SHP77 (cell line): ENCODE measurements around the gene GAGE12J.
A peak's percentile ranks its signal among the peaks of the same experiment; 100 is the strongest.
"Not testable (repeated sequence)": the region's sequence is repeated elsewhere in the genome, so short reads cannot be mapped to it uniquely, and the experiment has no call there.

Experiments used
- DNase-seq, 2 experiments: peaks; one replicate each; lab custom pipeline; 2025; lab: John Stamatoyannopoulos, UW

Gene GAGE12J, protein sequence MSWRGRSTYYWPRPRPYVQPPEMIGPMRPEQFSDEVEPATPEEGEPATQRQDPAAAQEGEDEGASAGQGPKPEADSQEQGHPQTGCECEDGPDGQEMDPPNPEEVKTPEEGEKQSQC

DNA sequence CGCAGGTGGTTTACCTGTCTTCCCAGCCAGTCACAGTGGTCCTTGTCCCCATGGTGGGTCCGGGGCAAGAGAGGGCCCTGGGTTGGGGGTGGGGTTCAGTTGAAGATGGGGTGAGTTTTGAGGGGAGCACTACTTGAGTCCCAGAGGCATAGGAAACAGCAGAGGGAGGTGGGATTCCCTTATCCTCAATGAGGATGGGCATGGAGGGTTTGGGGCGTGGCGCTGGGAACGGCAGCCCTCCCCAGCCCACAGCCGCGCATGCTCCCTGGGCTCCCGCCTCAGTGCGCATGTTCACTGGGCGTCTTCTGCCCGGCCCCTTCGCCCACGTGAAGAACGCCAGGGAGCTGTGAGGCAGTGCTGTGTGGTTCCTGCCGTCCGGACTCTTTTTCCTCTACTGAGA is at the start of gene GAGE12J:
Gene GAGE12J (plus strand): TSS at position 301 of the 400 bp plus-strand sequence. CDS start 1,157 bp downstream, outside the sequence.
- not testable (repeated sequence) for DNase-seq

- DNase-seq, result no peak
These were observed 49.4 kb upstream of the GAGE12J start for GRCh38 chrX:49272421-49272820.

DNA sequence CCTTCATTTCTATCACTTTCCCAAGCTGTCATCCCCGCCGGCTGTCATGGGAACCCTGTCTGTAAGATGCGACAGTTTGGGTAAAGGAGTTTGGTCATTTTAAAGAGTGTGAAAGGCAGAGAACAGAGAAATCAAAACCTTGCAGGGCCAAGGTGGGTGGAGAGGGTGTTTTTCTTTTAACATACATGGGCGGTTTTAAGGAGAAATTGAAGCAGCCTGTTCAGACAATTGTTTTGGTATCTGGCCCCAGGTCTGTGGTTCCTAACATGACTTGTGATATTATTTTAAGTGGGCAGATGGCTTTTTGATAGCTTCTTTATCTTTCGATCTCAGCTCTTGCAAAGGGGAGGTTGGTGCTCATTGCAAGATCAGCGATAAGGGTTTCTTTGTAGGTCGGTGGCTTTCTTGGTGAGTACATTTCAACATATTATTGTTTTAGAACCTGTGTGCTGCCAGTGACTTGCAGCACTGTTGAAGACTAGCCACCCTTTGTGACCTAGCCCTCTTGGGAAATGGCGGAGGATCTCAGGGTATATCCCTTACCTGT is 48.6 kb upstream of the GAGE12J start:
- no peak for DNase-seq

DNA sequence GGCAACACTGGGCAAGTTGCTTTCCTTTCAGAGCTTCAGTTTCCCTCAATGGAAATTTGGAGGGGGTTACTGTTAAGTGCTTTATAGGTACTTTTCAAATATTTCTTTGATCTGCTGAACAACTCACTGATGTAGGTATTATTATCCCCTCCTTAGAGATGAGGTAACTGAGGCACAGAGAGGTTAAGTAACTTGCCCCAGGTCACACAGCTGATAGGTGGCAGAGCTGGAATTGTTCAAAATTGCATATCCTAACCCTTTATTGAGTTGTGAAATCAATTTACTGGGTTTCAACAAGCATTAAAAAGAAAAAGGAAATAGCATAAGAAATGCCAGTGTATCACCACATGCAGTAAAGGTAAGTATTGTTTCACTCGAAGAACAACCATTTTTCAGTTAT is 45.6 kb upstream of the GAGE12J start:
- no peak for DNase-seq

- DNase-seq, result no peak
These were observed 44.9 kb upstream of the GAGE12J start for GRCh38 chrX:49276671-49277534.

GRCh38 chrX:49277535-49277830 is 44.4 kb upstream of the GAGE12J start:
- DNase-seq, result no peak

- DNase-seq, result no peak
These were observed 43.8 kb upstream of the GAGE12J start for GRCh38 chrX:49278081-49278480.

DNA sequence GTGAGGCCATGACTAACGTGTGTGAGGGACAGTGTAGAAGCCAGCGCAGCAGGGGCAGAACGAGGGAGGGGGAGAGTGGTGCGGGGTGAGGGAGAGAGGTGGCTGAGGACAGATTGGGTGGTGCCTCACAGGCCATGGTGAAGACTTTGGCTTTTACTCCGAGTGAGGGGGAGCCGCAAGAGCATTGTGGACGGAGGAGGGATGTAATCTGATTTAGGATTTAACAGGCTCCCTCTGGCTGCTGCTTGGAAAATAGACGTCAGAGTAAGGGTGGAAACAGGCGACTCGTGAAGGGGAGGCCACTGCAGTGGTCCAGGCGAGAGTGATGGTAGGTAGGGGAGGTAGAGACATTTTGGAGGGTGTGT is 39.2 kb upstream of the GAGE12J start:
- DNase-seq, result peak in 1 of 2 experiments; percentile 6

- DNase-seq, result no peak
These were observed 37.6 kb upstream of the GAGE12J start for GRCh38 chrX:49284212-49284611.

- no peak for DNase-seq
These were observed 35.7 kb upstream of the GAGE12J start for GRCh38 chrX:49286136-49286535.

- DNase-seq, result no peak
These were observed 35.3 kb upstream of the GAGE12J start for GRCh38 chrX:49286581-49286980.

DNA sequence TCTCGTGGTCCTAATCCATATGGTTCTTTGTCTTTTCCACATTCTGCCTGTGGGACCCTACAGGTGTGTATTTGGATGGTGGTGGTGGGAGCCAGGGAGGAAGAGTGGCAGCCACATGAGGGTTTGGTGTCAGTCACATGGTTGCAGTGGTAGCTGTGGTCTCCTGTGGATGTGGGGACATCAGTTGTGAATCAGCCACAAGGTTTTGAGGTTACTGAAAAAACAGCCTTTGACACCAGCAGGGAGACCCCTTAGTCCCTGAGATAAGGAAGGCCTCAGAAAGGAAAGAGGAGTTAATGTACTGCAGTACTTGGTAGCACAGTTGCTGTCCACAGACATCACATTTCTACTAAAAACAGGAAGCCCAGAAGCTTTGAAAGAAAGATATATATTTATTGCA is 34.2 kb upstream of the GAGE12J start:
- no peak for DNase-seq

GRCh38 chrX:49290215-49290614 is 31.6 kb upstream of the GAGE12J start:
- no peak for DNase-seq

DNA sequence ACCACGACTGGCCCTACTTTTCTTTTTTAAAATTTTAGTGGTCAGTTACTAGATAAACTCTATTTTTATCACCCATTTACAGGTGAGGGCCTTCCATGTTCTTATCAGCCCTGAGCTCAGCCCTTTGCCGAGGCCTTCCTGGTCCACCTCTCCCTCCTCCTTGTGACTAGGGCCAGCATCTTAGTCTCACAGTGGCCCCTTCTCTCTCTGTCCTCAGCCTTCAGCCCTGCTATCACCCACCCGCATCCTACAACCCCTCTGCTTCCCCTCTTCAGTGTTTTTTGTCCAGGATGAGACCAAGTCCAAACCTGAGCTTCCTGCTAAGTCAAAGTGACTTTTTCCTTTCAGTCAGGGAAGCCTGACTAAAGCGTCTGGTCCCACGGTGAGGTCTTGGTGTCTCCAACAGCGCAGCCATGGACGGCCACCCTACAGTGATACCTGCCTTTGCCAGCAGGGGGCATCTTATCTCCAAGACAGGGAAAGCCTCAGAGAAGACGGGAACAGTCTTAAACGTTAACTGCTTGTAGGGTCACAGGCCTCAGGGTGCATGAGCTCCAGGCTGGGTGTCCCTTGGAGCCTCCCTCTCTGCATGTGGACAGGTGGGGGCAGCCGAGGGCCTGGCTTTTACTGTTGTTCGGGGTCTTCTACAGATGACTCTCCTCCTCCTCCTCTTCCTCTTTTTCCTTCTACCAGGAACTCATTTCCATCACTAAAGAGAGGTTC is 30.1 kb upstream of the GAGE12J start:
- DNase-seq, result peak in 1 of 2 experiments; percentile 6

DNA sequence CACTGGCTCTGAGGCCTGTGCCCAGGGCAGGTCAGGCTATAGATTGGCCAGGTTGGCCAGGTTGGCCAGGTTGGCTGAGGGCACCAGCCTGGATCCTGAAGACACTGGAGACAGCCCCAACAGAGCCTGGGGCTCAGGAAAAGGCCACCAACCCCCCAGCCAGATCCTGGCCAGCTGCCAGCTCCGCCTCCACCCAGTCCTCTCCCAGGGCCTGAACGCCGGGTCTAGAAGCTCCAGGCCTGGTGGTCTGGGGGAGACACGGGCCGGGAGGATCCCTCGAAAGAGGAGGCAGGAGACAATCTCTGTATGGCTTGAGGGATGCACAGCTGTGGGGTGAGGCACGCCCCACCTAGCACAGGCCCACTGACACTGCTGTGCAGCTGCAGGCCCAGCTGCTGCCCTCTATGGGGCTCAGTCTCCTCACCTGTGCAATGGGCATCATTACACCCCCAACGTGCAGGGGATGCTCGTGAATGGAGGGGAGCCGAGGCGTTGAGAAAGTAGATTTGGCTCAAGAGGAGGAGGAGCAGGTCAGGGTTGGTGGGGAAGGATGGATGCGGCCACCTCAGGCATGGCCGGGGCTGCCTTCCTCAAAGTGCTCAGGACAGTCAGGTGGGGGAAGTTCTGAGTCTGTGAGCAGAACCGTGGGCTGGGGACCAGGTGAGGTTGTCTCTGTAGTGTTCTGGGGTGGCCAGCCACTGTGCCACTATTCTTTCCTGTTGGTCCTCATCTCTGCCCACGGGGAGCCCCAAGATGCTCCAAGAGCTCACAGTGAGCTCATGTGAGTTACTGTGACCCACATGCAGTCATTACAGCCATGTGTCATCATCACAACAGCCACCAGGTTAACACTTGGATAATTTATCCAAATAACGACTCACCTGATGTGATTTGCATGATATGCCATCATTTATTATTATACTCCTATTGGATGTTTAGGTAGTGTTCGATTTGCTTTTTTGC is 29.2 kb upstream of the GAGE12J start:
- DNase-seq, result no peak

DNA sequence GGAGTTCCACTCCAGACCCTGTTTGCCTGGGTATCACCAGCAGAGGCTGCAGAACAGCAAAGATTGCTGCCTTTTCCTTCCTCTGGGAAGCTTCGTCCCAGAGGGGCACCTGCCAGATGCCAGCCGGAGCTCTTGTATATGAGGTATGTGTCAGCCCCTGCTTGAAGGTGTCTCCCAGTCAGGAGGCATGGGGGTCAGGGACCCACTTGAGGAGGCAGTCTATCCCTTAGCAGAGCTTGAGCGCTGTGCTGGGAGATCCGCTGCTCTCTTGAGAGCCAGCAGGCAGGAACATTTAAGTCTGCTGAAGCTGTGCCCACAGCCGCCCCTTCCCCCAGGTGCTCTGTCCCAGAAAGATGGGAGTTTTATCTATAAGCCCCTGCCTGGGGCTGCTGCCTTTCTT is 22.5 kb upstream of the GAGE12J start:
- not testable (repeated sequence) for DNase-seq

GRCh38 chrX:49300703-49301102 is 21.1 kb upstream of the GAGE12J start:
- no peak for DNase-seq

GRCh38 chrX:49303346-49303745 is 18.5 kb upstream of the GAGE12J start, which contains the start of gene GAGE10:
Gene GAGE10 (plus strand): TSS chrX:49303646. CDS start chrX:49304860, 1,214 bp downstream.
- DNase-seq, result no peak

DNA sequence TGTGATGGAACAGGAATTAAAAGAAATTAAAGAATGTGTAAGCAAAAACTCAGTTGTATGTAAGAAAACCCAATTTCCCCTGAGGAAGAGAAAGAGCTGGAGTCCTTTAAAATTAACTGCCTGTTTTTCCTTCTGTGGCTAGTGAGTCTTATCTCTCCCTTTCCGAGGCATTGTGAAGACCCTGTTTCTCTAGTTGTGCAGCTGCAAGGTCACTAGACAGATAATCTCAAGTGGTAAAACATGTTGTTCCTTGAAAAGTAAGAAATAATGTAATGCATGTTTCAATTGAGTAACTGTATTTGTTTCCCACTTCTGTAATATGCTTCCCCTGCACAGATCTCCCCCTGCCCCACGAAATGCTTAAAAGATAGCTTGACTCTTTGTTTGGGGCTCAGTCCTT is 14.1 kb upstream of the GAGE12J start:
- DNase-seq, result not testable (repeated sequence)

DNA sequence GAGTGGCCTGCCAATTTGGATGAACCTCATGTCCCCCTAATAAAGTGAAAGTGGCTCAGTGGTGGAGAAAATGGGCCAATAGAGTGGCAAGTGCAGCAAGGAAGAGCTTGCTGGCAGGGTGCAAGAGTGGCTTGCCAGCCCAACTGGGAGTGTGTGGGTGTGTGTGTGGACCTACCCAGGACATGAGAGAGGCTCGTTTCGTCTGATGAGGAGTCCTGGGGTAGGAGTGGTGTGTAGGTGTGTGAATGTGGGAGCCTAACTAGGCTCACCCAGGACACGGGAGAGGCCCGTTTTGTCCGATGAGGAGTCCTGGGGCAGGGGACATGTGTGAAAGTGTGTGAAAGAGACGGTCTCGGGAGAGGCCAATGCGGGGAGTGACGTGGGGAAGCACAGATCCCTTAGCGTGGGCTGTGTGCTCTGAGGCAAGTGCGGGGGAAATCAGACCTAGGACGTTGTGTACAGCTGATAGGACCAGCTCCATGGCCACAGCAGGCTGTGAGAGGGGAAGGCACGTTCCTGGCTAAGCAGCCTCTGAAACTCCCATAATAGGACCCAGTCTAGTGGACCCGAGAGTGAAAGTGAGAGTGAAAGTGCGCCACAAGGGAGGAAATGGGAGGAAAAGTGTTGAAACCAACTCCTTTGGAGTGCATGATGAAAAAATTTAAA is 13.1 kb upstream of the GAGE12J start:
- no peak for DNase-seq

DNA sequence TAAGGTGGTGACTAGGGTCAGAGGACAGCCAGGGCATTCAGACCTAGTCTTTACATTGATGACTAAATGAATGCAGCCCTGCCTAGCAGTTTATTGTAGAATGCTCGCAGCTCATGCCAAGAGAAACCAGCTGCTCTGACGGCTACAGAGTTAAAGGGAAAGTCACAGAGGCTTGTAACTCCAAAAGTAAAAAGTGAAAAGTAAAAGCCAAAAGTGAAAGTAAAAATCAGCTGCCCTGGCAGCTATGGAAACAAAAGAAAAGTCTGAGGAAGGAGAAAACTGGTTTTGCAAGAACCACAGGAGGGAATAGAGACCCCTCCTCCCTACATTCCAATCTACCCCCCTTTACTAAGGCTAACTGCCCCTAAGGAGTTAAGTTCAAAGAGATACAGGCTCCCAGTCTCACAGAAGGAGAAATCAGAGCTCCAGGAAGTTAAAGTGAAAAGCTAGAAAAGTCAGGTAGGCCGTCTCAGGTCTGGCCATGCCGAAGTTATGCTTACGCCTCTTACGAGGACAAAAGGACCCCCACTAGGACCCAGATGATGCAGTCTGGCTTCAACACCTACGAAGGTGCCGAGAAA is 12.3 kb upstream of the GAGE12J start:
- no peak for DNase-seq
